H1 (cell line): ENCODE measurements around the gene TMPO. TPM values are rescaled to one million over a fixed set of nuclear protein-coding genes. Genes with fewer than 3 reads are reported as not detected.

Experiments
- CTCF ChIA-PET: fragments of 300-600 bp; sonication (Branson Sonifier 250); formaldehyde crosslinking; loops from one replicate; lab custom pipeline; 2021; ENCODE audit not compliant: partially characterized antibody; lab: Charles Lee
- POLR2A ChIA-PET: fragments of 300-600 bp; sonication (Branson Sonifier 250); formaldehyde crosslinking; loops from one replicate; lab custom pipeline; 2021; ENCODE audit warnings: inconsistent platforms; ENCODE audit not compliant: partially characterized antibody; lab: Charles Lee
- DNase-seq, 2 experiments: peaks; one replicate each; pipeline versions ENCODE4 v3.0.0 to v3.0.0-alpha.2; 2010 to 2022; ENCODE audit warnings: low spot score in 2 of 2, low read depth in 1 of 2, mixed read lengths in 1 of 2
- FAIRE-seq: peaks from 2 replicates; lab custom pipeline; 2011; peaks lifted over from hg19 to GRCh38; lab: Jason Lieb, UNC
- H2AFZ ChIP-seq: 2 replicates; pipeline ENCODE4 v1.8.1; 2012; ENCODE audit warnings: low read length, inconsistent platforms
- H2AK5ac ChIP-seq: 2 replicates; pipeline ENCODE4 v1.6.1; 2013; ENCODE audit warnings: low read depth, low read length
- H2BK120ac ChIP-seq: replicated peaks from 2 replicates; pipeline ENCODE3; 2013; ENCODE audit warnings: low read depth, low read length, inconsistent platforms
- H2BK12ac ChIP-seq: 2 replicates; pipeline ENCODE4 v1.6.1; 2013; ENCODE audit warnings: low read depth, low read length
- H2BK15ac ChIP-seq: 2 replicates; pipeline ENCODE4 v1.6.1; 2013; ENCODE audit warnings: low read length
- H2BK20ac ChIP-seq: 2 replicates; pipeline ENCODE4 v1.6.1; 2013; ENCODE audit warnings: low read length
- H2BK5ac ChIP-seq: 2 replicates; pipeline ENCODE4 v1.6.1; 2013; ENCODE audit warnings: low read depth, low read length
- H3K14ac ChIP-seq: 2 replicates; pipeline ENCODE4 v1.6.1; 2013; ENCODE audit warnings: inconsistent platforms; ENCODE audit not compliant: insufficient read length
- H3K18ac ChIP-seq: 2 replicates; pipeline ENCODE4 v1.6.1; 2013; ENCODE audit warnings: low read length; ENCODE audit errors: extremely low read depth
- H3K23ac ChIP-seq: 2 replicates; pipeline ENCODE4 v1.6.1; 2013; ENCODE audit warnings: inconsistent platforms; ENCODE audit not compliant: insufficient read length
- H3K23me2 ChIP-seq: 2 replicates; pipeline ENCODE4 v1.6.1; 2013; ENCODE audit warnings: low read depth, low read length
- H3K27ac ChIP-seq: 2 replicates; pipeline ENCODE4 v1.6.1; 2011; ENCODE audit warnings: low read depth, low read length, inconsistent platforms
- H3K27me3 ChIP-seq, 4 experiments: replicated peaks in 1 of 4; 1 replicate in 1 of 4; 2 replicates in 3 of 4; pipeline versions ENCODE4 v1.6.1 to v1.8.1; 2011 to 2013; ENCODE audit warnings: low read length in 3 of 4, mild to moderate bottlenecking in 3 of 4, inconsistent platforms in 2 of 4, mixed read lengths in 2 of 4, moderate library complexity in 1 of 4; ENCODE audit not compliant: control insufficient read depth in 3 of 4, insufficient read depth in 3 of 4; ENCODE audit errors: extremely low read depth in 1 of 4
- H3K36me3 ChIP-seq, 4 experiments: 2 replicates each; pipeline versions ENCODE4 v1.6.1 to v1.8.1; 2011 to 2013; ENCODE audit warnings: mild to moderate bottlenecking in 4 of 4, low read length in 3 of 4, moderate library complexity in 2 of 4, control low read depth in 1 of 4, inconsistent platforms in 1 of 4; ENCODE audit not compliant: insufficient read depth in 4 of 4, control insufficient read depth in 2 of 4
- H3K4ac ChIP-seq: replicated peaks from 2 replicates; pipeline ENCODE3; 2013; ENCODE audit warnings: low read length, low read depth, mixed read lengths, inconsistent platforms; ENCODE audit not compliant: insufficient read length
- H3K4me1 ChIP-seq, 4 experiments: replicated peaks in 1 of 4; 1 replicate in 1 of 4; 2 replicates in 3 of 4; pipeline versions ENCODE4 v1.6.1 to v1.8.1; 2011 to 2013; ENCODE audit warnings: low read length in 3 of 4, inconsistent platforms in 2 of 4, mixed read lengths in 1 of 4; ENCODE audit not compliant: insufficient read depth in 4 of 4, control insufficient read depth in 3 of 4
- H3K4me2 ChIP-seq, 2 experiments: 2 replicates each; pipeline versions ENCODE4 v1.6.1 to v1.8.1; 2011 to 2013; ENCODE audit warnings: low read depth in 2 of 2, low read length in 2 of 2, control low read depth in 1 of 2, inconsistent platforms in 1 of 2, mild to moderate bottlenecking in 1 of 2; ENCODE audit not compliant: insufficient read depth in 1 of 2
- H3K4me3 ChIP-seq, 4 experiments: fragments of 200-600, 300-600 bp in 1 of 4; sonication (generic), shearing (Covaris generic), sonication (Bioruptor Twin) in 1 of 4; 2 replicates each; pipeline versions ENCODE4 v1.5.1 to v1.8.1; 2011 to 2016; ENCODE audit warnings: low read length in 4 of 4, low read depth in 3 of 4, control low read depth in 2 of 4, inconsistent platforms in 2 of 4, mild to moderate bottlenecking in 2 of 4, mixed read lengths in 1 of 4, moderate library complexity in 1 of 4; ENCODE audit not compliant: insufficient read depth in 2 of 4; ENCODE audit errors: extremely low read depth in 1 of 4
- H3K56ac ChIP-seq: replicated peaks from 2 replicates; pipeline ENCODE3; 2013; ENCODE audit warnings: low read depth, mild to moderate bottlenecking, mixed read lengths, low read length, inconsistent platforms; ENCODE audit not compliant: insufficient read length
- H3K79me1 ChIP-seq: 2 replicates; pipeline ENCODE4 v1.6.1; 2013; ENCODE audit warnings: low read depth, low read length, control low read depth
- H3K79me2 ChIP-seq, 2 experiments: 2 replicates each; pipeline versions ENCODE4 v1.6.1 to v1.8.1; 2012 to 2013; ENCODE audit warnings: low read length in 2 of 2, mild to moderate bottlenecking in 2 of 2, inconsistent platforms in 1 of 2; ENCODE audit not compliant: insufficient read depth in 2 of 2, control insufficient read depth in 1 of 2
- H3K9ac ChIP-seq, 4 experiments: replicated peaks in 1 of 4; 1 replicate in 1 of 4; 2 replicates in 3 of 4; pipeline versions ENCODE4 v1.6.1 to v1.8.1; 2011 to 2013; ENCODE audit warnings: low read depth in 3 of 4, low read length in 3 of 4, control low read depth in 2 of 4, mild to moderate bottlenecking in 2 of 4, moderate library complexity in 2 of 4, inconsistent platforms in 1 of 4; ENCODE audit errors: extremely low read depth in 1 of 4
- H3K9me3 ChIP-seq, 2 experiments: 2 replicates each; pipeline versions ENCODE4 v1.6.1 to v1.8.1; 2012 to 2013; ENCODE audit warnings: mild to moderate bottlenecking in 2 of 2, moderate library complexity in 2 of 2, control low read depth in 1 of 2, inconsistent platforms in 1 of 2, low read depth in 1 of 2, low read length in 1 of 2, mixed read lengths in 1 of 2; ENCODE audit not compliant: insufficient read depth in 2 of 2
- H4K20me1 ChIP-seq, 2 experiments: replicated peaks in 1 of 2; 2 replicates each; pipeline versions ENCODE3 to v1.8.1; 2011 to 2013; ENCODE audit warnings: inconsistent platforms in 2 of 2, low read length in 2 of 2, mild to moderate bottlenecking in 1 of 2; ENCODE audit not compliant: insufficient read depth in 2 of 2, control insufficient read depth in 1 of 2
- H4K5ac ChIP-seq: 2 replicates; pipeline ENCODE4 v1.6.1; 2013; ENCODE audit warnings: low read length, low read depth, mixed read lengths, inconsistent platforms; ENCODE audit not compliant: insufficient read length
- H4K8ac ChIP-seq: 2 replicates; pipeline ENCODE4 v1.8.0; 2013; ENCODE audit warnings: mild to moderate bottlenecking, moderate library complexity, low read length, inconsistent platforms; ENCODE audit not compliant: insufficient read depth; ENCODE audit errors: extremely low read depth
- H4K91ac ChIP-seq: replicated peaks from 2 replicates; pipeline ENCODE3; 2013; ENCODE audit warnings: low read length, mixed read lengths, inconsistent platforms; ENCODE audit not compliant: insufficient read length
- BCL11A ChIP-seq, 2 experiments: IDR thresholded peaks; one replicate each; pipeline ENCODE4 v1.6.1; 2011; ENCODE audit warnings: low read depth in 2 of 2, low read length in 2 of 2, mild to moderate bottlenecking in 2 of 2
- BRCA1 ChIP-seq: IDR thresholded peaks from 2 replicates; pipeline ENCODE4 v1.6.1; 2012; ENCODE audit warnings: low read depth, low read length, improper control_type of control experiment
- CHD1 ChIP-seq: IDR thresholded peaks from 2 replicates; pipeline ENCODE4 v1.6.1; 2012; ENCODE audit warnings: low read depth, low read length, improper control_type of control experiment
- CREB1 ChIP-seq: IDR thresholded peaks from 2 replicates; pipeline ENCODE4 v1.6.1; 2012; ENCODE audit warnings: inconsistent platforms
- EZH2 ChIP-seq: fragments of 200-600 bp; sonication (generic); IDR thresholded peaks from 2 replicates; pipeline ENCODE4 v1.7.1; 2012; ENCODE audit warnings: low read depth, mild to moderate bottlenecking, moderate library complexity, low read length, inconsistent platforms; ENCODE audit not compliant: severe bottlenecking
- FOSL1 ChIP-seq: IDR thresholded peaks from 2 replicates; pipeline ENCODE4 v1.6.1; 2011; ENCODE audit warnings: mild to moderate bottlenecking, low read depth, low read length, moderate library complexity; ENCODE audit not compliant: insufficient read depth
- HDAC2 ChIP-seq, 2 experiments: fragments of 300-600 bp in 1 of 2; sonication (generic) in 1 of 2; IDR thresholded peaks; 2 replicates each; pipeline ENCODE4 v1.6.1; 2011 to 2012; ENCODE audit warnings: low read depth in 2 of 2, low read length in 2 of 2, mild to moderate bottlenecking in 2 of 2, moderate library complexity in 2 of 2, borderline replicate concordance in 1 of 2, inconsistent platforms in 1 of 2
- HDAC6 ChIP-seq: IDR thresholded peaks from one replicate; pipeline ENCODE4 v1.7.1; 2012; ENCODE audit warnings: low read depth, mild to moderate bottlenecking, inconsistent platforms, low read length, moderate library complexity
- JUND ChIP-seq: IDR thresholded peaks from 2 replicates; pipeline ENCODE4 v1.6.1; 2011; ENCODE audit warnings: mild to moderate bottlenecking, improper control_type of control experiment, low read length
- RAD21 ChIP-seq, 2 experiments: IDR thresholded peaks in 1 of 2; conservative IDR thresholded peaks in 1 of 2; 2 replicates each; pipeline ENCODE4 v1.6.1; 2011; ENCODE audit warnings: low read depth in 2 of 2, low read length in 2 of 2, improper control_type of control experiment in 1 of 2, inconsistent platforms in 1 of 2, mild to moderate bottlenecking in 1 of 2, moderate library complexity in 1 of 2
- SIN3A ChIP-seq, 2 experiments: IDR thresholded peaks in 1 of 2; conservative IDR thresholded peaks in 1 of 2; 2 replicates each; pipeline ENCODE4 v1.6.1; 2011 to 2012; ENCODE audit warnings: low read length in 2 of 2, improper control_type of control experiment in 1 of 2, low read depth in 1 of 2, mild to moderate bottlenecking in 1 of 2
- SIRT6 ChIP-seq: IDR thresholded peaks from one replicate; pipeline ENCODE4 v1.7.1; 2012; ENCODE audit warnings: low read length, inconsistent platforms
- SUZ12 ChIP-seq: fragments of 200-600 bp; sonication (generic); IDR thresholded peaks from 2 replicates; pipeline ENCODE4 v1.6.1; 2012; ENCODE audit warnings: mild to moderate bottlenecking, inconsistent platforms, low read length, moderate library complexity, mixed read lengths
- WGBS, 2 experiments: shearing (Covaris generic) in 1 of 2; methylation state at CpG; one replicate each; pipeline versions ENCODE4 v1.1.6 to v1.1.7; 2013 to 2015; ENCODE audit warnings: low lambda C conversion rate in 2 of 2, mixed read lengths in 2 of 2, inconsistent platforms in 1 of 2, low coverage in 1 of 2, missing lambda C conversion rate in 1 of 2; ENCODE audit not compliant: insufficient replicate concordance in 2 of 2, insufficient coverage in 1 of 2, insufficient read length in 1 of 2; ENCODE audit errors: extremely low coverage in 1 of 2, missing lambda C conversion rate in 1 of 2; 5-methylcytosine and 5-hydroxymethylcytosine counted together
- polyA plus RNA-seq, 7 experiments: library from polyadenylated mRNA; depleted of rRNA in 3 of 7; stranded (reverse) in 5 of 7; unstranded in 2 of 7; fragments of >200 nt in 5 of 7; fragments of 200-250 nt in 2 of 7; gene quantifications; 1 replicate in 5 of 7; 2 replicates in 1 of 7; 4 replicates in 1 of 7; pipeline versions ENCODE4 v1.2.1 to v1.2.3, GENCODE V29; 2011 to 2013; ENCODE audit warnings: missing spikeins in 2 of 7, mixed read lengths in 2 of 7
- total RNA-seq: library from RNA; stranded (reverse); fragmentation: NEBNext Ultra II Directional; extraction: Animal tissue kit (Norgen Biotek cat#: 25700); gene quantifications from 2 replicates; pipeline ENCODE4 v1.2.1, GENCODE V29; 2021
- TF ChIP-seq, protein P1 (sequence below): IDR thresholded peaks from 2 replicates; pipeline ENCODE4 v1.6.1; 2011; ENCODE audit warnings: low read depth, mild to moderate bottlenecking, low read length; ENCODE audit not compliant: insufficient read depth

TMPO gene
- total and polyA plus RNA-seq, 2 of the 8 experiments (the other 6 are each of a cell fraction or from before 2014, with no cell fraction given) = 43.9 to 195 TPM

- Histone ChIP-seq H3K27me3 (no peaks in the 10 kb centered on the region), H2AK5ac (no peak overlapping the region), H3K23ac (no peak overlapping the region), H3K23me2 (no peaks in the 10 kb centered on the region), H3K4me3 (no peak overlapping the region), H4K20me1 (no peaks in the 10 kb centered on the region), H3K56ac (no peak overlapping the region), H4K5ac (no peak overlapping the region), H3K36me3 (no peaks in the 10 kb centered on the region), H4K91ac (no peak overlapping the region), H3K14ac (no peak overlapping the region), H3K18ac (no peak overlapping the region), H3K4me2 (no peak overlapping the region), H2BK120ac (no peak overlapping the region), H3K4ac (no peak overlapping the region), H2BK12ac (no peak overlapping the region), H4K8ac (no peak overlapping the region), H3K79me2 (no peaks in the 10 kb centered on the region), H3K9me3 (no peaks in the 10 kb centered on the region), H3K27ac (no peak overlapping the region), H3K79me1 (no peaks in the 10 kb centered on the region), H2BK15ac (no peak overlapping the region), H3K4me1 (no peaks in the 10 kb centered on the region), H2BK5ac (no peak overlapping the region), H3K9ac (no peak overlapping the region), H2BK20ac (no peak overlapping the region), H2AFZ (no peak overlapping the region)
- POLR2A ChIA-PET = no interaction called here
- WGBS, 2 experiments = 92% methylated on average over 2 of the region's 2 CpGs; no CpG with 5 or more reads in 1 of the 2 experiments
- CTCF ChIA-PET = interaction anchor here (3.9 kb wide), 1 partner anchor 22 kb away, joined by 21 read pairs; no protein-coding TSS in a partner anchor
- FAIRE-seq (no peak), DNase-seq (no peak)
- TF ChIP-seq BRCA1 = no peak
- no peak for TF ChIP-seq EZH2
- TF ChIP-seq, protein P1, sequence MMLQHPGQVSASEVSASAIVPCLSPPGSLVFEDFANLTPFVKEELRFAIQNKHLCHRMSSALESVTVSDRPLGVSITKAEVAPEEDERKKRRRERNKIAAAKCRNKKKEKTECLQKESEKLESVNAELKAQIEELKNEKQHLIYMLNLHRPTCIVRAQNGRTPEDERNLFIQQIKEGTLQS = no peak
- no peak for TF ChIP-seq SIN3A (conservative IDR thresholded peaks at IDR 0.05 in 1 of 2, IDR thresholded peaks at IDR 0.05 in 1 of 2; ENCODE audit: low read depth in 1 of 2, low read length in 2 of 2)
- TF ChIP-seq CHD1 = no peak
- TF ChIP-seq SUZ12 = no peak
- no peak for TF ChIP-seq SIRT6
- TF ChIP-seq FOSL1 = no peak
- no peak for TF ChIP-seq CREB1
- no peak for TF ChIP-seq JUND
- no peak for TF ChIP-seq HDAC6
- TF ChIP-seq BCL11A (IDR thresholded peaks at IDR 0.05; ENCODE audit: low read depth in 2 of 2, low read length in 2 of 2) = no peak
- TF ChIP-seq RAD21 (IDR thresholded peaks at IDR 0.05 in 1 of 2, conservative IDR thresholded peaks at IDR 0.05 in 1 of 2; ENCODE audit: low read depth in 2 of 2, low read length in 2 of 2) = no peak
- no peak for TF ChIP-seq HDAC2 (IDR thresholded peaks at IDR 0.05; ENCODE audit: borderline replicate concordance in 1 of 2, low read depth in 2 of 2, low read length in 2 of 2)
These were observed 46.3 kb upstream of the TMPO start for GRCh38 chr12:98469109-98469508.
